Activated naive CD8-positive, alpha-beta T cell (primary cell): ENCODE measurements around the gene ZNF408.
"Not testable (repeated sequence)": the region's sequence is repeated elsewhere in the genome, so short reads cannot be mapped to it uniquely, and the experiment has no call there.

Experiments
- H3K27ac Mint-ChIP-seq: one replicate; pipeline ENCODE4 v1.8.0; 2021; ENCODE audit warnings: mixed read lengths
- H3K27me3 Mint-ChIP-seq: one replicate; pipeline ENCODE4 v1.8.0; 2021; ENCODE audit warnings: mixed read lengths
- H3K36me3 Mint-ChIP-seq: one replicate; pipeline ENCODE4 v1.8.0; 2021; ENCODE audit warnings: mixed read lengths
- H3K4me1 Mint-ChIP-seq: one replicate; pipeline ENCODE4 v1.8.0; 2021; ENCODE audit warnings: low read depth, mixed read lengths
- H3K4me3 Mint-ChIP-seq: one replicate; pipeline ENCODE4 v1.8.0; 2021; ENCODE audit warnings: mild to moderate bottlenecking, mixed read lengths
- H3K9me3 Mint-ChIP-seq: one replicate; pipeline ENCODE4 v1.8.0; 2021; ENCODE audit warnings: low read depth, mixed read lengths

ZNF408 gene

GRCh38 chr11:46700241-46701077 is at the start of gene ZNF408, which contains the start of gene ARHGAP1:
Gene ZNF408, plus strand, starts transcription at chr11:46701031. Its CDS starts 17 bp downstream, at chr11:46701048.
Gene ARHGAP1, minus strand, starts transcription at chr11:46700619. Its CDS starts 4,512 bp downstream, at chr11:46696107.
- Mint-ChIP-seq H3K27me3 (no peaks in the 10 kb centered on the region), H3K27ac (peak within 1 kb of the TSS; percentile 99), H3K36me3 (peaks cover 5% of the 10 kb centered on the region), H3K4me3 (peak within 1 kb of the TSS; percentile 99), H3K4me1 (peaks cover 54% of the 10 kb centered on the region), H3K9me3 (no peaks in the 10 kb centered on the region)

- Mint-ChIP-seq H3K9me3 (no peaks in the 10 kb centered on the region), H3K4me3 (no peak overlapping the region), H3K36me3 (no peaks in the 10 kb centered on the region), H3K27ac (no peak overlapping the region), H3K4me1 (no peaks in the 10 kb centered on the region), H3K27me3 (no peaks in the 10 kb centered on the region)
Observed at GRCh38 chr11:46655631-46656030, 45.2 kb upstream of the ZNF408 start.

GRCh38 chr11:46657186-46657585 is 43.6 kb upstream of the ZNF408 start:
- no peaks in the 10 kb centered on the region for H3K27me3 Mint-ChIP-seq
- no peaks in the 10 kb centered on the region for H3K9me3 Mint-ChIP-seq
- no peaks in the 10 kb centered on the region for H3K4me1 Mint-ChIP-seq
- no peak overlapping the region for H3K27ac Mint-ChIP-seq
- H3K4me3 Mint-ChIP-seq, result no peak overlapping the region
- H3K36me3 Mint-ChIP-seq, result no peaks in the 10 kb centered on the region

GRCh38 chr11:46658259-46658658 is 42.6 kb upstream of the ZNF408 start:
- Mint-ChIP-seq H3K27ac (no peak overlapping the region), H3K4me1 (no peaks in the 10 kb centered on the region), H3K9me3 (no peaks in the 10 kb centered on the region), H3K4me3 (no peak overlapping the region), H3K36me3 (no peaks in the 10 kb centered on the region), H3K27me3 (no peaks in the 10 kb centered on the region)

- Mint-ChIP-seq H3K36me3 (no peaks in the 10 kb centered on the region), H3K27ac (no peak overlapping the region), H3K27me3 (no peaks in the 10 kb centered on the region), H3K9me3 (no peaks in the 10 kb centered on the region), H3K4me3 (no peak overlapping the region), H3K4me1 (no peaks in the 10 kb centered on the region)
Observed at GRCh38 chr11:46659908-46660307, 40.9 kb upstream of the ZNF408 start.

GRCh38 chr11:46661836-46662235 is 39.0 kb upstream of the ZNF408 start:
- Mint-ChIP-seq H3K9me3 (no peaks in the 10 kb centered on the region), H3K4me1 (no peaks in the 10 kb centered on the region), H3K4me3 (no peak overlapping the region), H3K36me3 (no peaks in the 10 kb centered on the region), H3K27ac (no peak overlapping the region), H3K27me3 (no peaks in the 10 kb centered on the region)

- Mint-ChIP-seq H3K4me1 (no peaks in the 10 kb centered on the region), H3K27me3 (no peaks in the 10 kb centered on the region), H3K36me3 (no peaks in the 10 kb centered on the region), H3K4me3 (no peak overlapping the region), H3K9me3 (no peaks in the 10 kb centered on the region), H3K27ac (peak overlapping the region; percentile 6)
Observed at GRCh38 chr11:46662366-46662765, 38.5 kb upstream of the ZNF408 start.

GRCh38 chr11:46663277-46663940 is 37.4 kb upstream of the ZNF408 start:
- Mint-ChIP-seq H3K9me3 (no peaks in the 10 kb centered on the region), H3K4me1 (no peaks in the 10 kb centered on the region), H3K36me3 (no peaks in the 10 kb centered on the region), H3K27me3 (no peaks in the 10 kb centered on the region), H3K27ac (peak overlapping the region; percentile 41), H3K4me3 (no peak overlapping the region)

- Mint-ChIP-seq H3K27me3 (no peaks in the 10 kb centered on the region), H3K9me3 (no peaks in the 10 kb centered on the region), H3K36me3 (no peaks in the 10 kb centered on the region), H3K4me1 (peaks cover 9% of the 10 kb centered on the region), H3K4me3 (no peak overlapping the region), H3K27ac (peak overlapping the region; percentile 41)
Observed at GRCh38 chr11:46664612-46665011, 36.2 kb upstream of the ZNF408 start.

- Mint-ChIP-seq H3K36me3 (no peaks in the 10 kb centered on the region), H3K4me1 (peaks cover 14% of the 10 kb centered on the region), H3K27me3 (no peaks in the 10 kb centered on the region), H3K4me3 (no peak overlapping the region), H3K9me3 (no peaks in the 10 kb centered on the region), H3K27ac (no peak overlapping the region)
Observed at GRCh38 chr11:46665356-46665755, 35.5 kb upstream of the ZNF408 start.

GRCh38 chr11:46666516-46666915 is 34.3 kb upstream of the ZNF408 start:
- Mint-ChIP-seq H3K27me3 (no peaks in the 10 kb centered on the region), H3K27ac (peak overlapping the region; percentile 3), H3K4me1 (peaks cover 25% of the 10 kb centered on the region), H3K9me3 (no peaks in the 10 kb centered on the region), H3K36me3 (no peaks in the 10 kb centered on the region), H3K4me3 (no peak overlapping the region)

- Mint-ChIP-seq H3K36me3 (no peaks in the 10 kb centered on the region), H3K27ac (no peak overlapping the region), H3K9me3 (no peaks in the 10 kb centered on the region), H3K27me3 (no peaks in the 10 kb centered on the region), H3K4me1 (peaks cover 31% of the 10 kb centered on the region), H3K4me3 (no peak overlapping the region)
Observed at GRCh38 chr11:46667043-46667481, 33.8 kb upstream of the ZNF408 start.

GRCh38 chr11:46668480-46669085 is 32.2 kb upstream of the ZNF408 start:
- H3K27me3 Mint-ChIP-seq, result no peaks in the 10 kb centered on the region
- peak overlapping the region; percentile 22 for H3K27ac Mint-ChIP-seq
- no peak overlapping the region for H3K4me3 Mint-ChIP-seq
- no peaks in the 10 kb centered on the region for H3K9me3 Mint-ChIP-seq
- H3K36me3 Mint-ChIP-seq, result peaks cover 4% of the 10 kb centered on the region
- peaks cover 45% of the 10 kb centered on the region for H3K4me1 Mint-ChIP-seq

- Mint-ChIP-seq H3K27ac (peak overlapping the region; percentile 61), H3K9me3 (no peaks in the 10 kb centered on the region), H3K36me3 (peaks cover 4% of the 10 kb centered on the region), H3K27me3 (no peaks in the 10 kb centered on the region), H3K4me1 (peaks cover 57% of the 10 kb centered on the region), H3K4me3 (no peak overlapping the region)
Observed at GRCh38 chr11:46669711-46670139, 31.1 kb upstream of the ZNF408 start.

GRCh38 chr11:46670521-46670920 is 30.3 kb upstream of the ZNF408 start:
- H3K9me3 Mint-ChIP-seq, H3K36me3 Mint-ChIP-seq, H3K27me3 Mint-ChIP-seq: not testable (repeated sequence)
- Mint-ChIP-seq H3K4me3 (peak overlapping the region; percentile 74), H3K4me1 (peaks cover 64% of the 10 kb centered on the region), H3K27ac (peak overlapping the region; percentile 90)
